GM13977 (cell line): ENCODE results near the gene GFRA4.

Experiments used
- DNase-seq: peaks from one replicate; pipeline ENCODE4 v3.0.0; 2012; ENCODE audit warnings: low spot score
- in situ Hi-C: fragments of 300-500 bp; cut with MboI; formaldehyde crosslinking; loops from one replicate; pipeline ENCODE4 v1.12.0; 2022; ENCODE audit warnings: low sequenced_read_pairs, low pct_unique_long_range_greater_than_20kb, mixed read lengths, inconsistent platforms; ENCODE audit not compliant: unreplicated experiment
- TF ChIP-seq, protein P1 (sequence below): IDR thresholded peaks from 2 replicates; pipeline ENCODE4 v1.5.1; 2012; ENCODE audit warnings: mild to moderate bottlenecking, control low read depth; ENCODE audit not compliant: insufficient read depth; ENCODE audit errors: extremely low read depth, missing control alignments

Gene GFRA4

DNA sequence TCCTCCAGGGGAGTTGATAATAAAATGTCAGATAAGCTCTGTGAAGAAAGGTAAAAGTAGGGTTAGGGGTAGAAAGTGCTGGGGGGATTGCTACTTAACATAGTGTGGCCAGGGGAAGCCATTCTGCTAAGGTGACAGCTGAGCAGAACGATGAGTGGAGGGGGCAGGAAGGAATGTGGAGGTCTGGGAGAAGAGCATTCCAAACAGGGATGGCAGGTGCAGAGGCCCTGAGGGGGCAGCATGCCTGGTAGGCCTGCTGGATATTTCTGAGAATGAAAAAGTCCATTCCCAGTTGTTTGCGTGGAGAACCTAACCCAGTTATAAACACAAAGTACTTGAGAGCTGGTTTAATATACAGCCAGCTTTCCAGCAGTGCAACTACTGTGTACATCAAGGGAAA lies 9.3 kb downstream of the GFRA4 start:
- no peak for DNase-seq
- in situ Hi-C loops = no loop called here
- TF ChIP-seq, protein P1, sequence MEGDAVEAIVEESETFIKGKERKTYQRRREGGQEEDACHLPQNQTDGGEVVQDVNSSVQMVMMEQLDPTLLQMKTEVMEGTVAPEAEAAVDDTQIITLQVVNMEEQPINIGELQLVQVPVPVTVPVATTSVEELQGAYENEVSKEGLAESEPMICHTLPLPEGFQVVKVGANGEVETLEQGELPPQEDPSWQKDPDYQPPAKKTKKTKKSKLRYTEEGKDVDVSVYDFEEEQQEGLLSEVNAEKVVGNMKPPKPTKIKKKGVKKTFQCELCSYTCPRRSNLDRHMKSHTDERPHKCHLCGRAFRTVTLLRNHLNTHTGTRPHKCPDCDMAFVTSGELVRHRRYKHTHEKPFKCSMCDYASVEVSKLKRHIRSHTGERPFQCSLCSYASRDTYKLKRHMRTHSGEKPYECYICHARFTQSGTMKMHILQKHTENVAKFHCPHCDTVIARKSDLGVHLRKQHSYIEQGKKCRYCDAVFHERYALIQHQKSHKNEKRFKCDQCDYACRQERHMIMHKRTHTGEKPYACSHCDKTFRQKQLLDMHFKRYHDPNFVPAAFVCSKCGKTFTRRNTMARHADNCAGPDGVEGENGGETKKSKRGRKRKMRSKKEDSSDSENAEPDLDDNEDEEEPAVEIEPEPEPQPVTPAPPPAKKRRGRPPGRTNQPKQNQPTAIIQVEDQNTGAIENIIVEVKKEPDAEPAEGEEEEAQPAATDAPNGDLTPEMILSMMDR = no peak

DNA sequence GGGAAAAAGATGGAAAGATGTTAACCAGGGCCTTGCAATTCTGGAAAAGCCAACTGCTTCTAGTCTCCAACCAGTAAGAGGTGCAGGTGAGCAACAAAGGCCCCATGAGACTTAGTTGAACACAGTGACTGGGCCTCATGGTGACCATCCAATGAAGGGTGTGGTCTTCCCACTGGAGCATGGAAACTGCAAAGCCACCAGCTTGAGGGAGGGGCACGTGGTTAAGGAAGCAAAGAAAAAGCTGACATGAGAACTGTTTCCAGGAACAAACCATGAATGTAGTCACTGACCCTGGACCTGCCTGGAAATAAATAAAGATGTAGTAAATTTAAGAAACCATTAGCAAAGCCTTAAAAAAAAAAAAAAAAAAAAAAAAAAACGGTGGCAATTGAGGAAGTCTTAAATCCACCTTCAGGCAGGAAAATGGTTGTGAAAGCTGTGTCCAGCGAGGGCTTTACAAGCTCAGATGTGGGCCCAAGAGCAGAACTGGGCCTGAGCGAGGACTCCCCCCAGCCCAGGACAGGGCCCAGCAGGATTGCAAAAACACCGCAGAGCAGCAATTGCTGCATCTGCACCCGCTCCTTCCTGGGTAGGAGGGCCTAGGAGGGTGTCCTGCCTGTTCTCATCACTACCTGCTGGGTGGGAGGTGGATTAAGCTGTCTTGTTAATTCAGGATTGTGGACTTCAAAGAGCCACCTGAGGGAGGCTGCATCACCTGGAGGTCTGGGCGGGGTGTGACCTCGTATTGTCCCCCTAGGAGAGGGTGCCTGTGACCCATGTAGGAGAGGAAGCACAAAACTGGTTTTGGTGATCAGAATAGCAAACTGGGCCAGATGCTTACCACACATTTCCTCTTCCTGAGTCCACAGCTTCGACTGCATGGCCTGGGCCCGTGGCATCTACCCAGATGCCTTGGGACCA lies 10.3 kb downstream of the GFRA4 start:
- in situ Hi-C loops = no loop called here
- DNase-seq = no peak
- TF ChIP-seq, protein P1 = no peak

DNA sequence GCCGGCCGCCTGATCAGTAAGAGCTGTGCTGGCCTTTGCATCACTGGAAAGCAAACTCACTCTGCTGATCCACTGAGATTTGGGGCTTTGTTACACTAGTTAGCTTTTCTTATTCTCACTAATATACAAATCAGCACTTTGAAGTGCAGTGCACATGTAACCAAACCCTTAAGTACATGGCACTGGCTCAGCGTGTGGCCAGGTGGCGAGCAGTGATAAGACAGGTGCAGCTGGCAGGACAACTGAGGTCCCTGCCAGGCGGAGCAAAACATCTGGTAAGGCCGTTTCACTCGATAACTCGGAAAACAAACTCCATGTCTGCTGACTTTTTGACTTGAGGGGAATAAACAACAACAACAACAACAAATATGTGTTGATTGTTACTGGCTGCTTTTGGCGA lies 11.0 kb downstream of the GFRA4 start:
- in situ Hi-C loops = no loop called here
- no peak for DNase-seq
- TF ChIP-seq, protein P1 = no peak

DNA sequence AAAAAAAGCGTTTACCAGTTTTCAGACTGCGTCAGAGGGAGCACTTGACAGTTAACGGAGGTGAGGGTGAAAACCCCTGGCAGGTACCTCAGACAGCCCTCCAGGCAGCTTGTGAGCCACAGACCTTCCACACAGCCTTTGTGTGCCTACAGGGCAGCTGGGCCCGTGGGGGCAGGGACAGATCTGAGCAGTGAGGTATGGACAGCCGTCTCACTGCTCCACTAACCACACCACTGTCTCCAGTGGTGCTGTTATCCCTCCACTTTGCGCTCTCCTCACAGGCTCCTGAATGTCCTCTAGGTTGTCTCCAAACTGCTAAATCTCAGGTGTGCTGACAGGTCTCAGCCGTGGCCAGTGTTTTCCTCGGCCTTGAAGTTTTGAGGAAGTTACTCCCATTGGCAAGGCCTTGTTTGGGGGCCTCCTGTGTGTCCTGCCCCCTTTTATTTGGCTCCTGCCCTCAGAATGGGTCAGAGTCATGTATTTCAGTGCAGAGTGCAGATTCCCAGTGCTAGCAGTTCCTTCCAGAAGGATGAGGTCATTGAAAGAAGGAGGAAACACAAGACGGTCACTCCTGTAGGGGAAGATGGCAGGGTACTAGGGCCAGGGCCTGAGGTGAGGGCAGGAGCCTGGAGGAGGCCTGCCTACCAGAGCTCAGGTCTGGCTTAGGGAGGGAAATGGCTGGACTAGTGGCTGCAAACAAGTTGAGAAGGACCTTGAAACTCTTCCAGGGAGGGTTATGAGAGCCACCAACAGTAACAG lies 11.8 kb downstream of the GFRA4 start:
- no peak for DNase-seq

DNA sequence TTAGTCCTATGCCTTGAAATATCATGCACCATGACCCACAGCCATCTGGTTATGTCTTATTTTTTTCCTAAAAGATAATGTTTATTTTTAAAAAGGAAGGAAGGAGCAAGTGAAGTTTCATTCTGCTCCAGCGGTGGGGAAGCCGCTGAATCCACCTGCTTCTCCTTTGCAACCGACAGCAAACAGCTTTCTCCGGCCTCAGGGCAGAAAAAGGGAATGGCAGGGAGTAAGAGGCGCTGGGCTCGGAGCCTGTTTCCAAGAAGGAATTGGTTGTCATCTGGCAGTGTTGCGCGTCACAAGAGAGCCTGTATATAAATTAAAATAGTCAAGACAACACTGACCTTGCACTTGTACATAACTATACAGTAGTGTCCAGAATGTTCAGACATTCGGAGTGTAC lies 14.2 kb downstream of the GFRA4 start:
- DNase-seq = no peak
- TF ChIP-seq, protein P1 = no peak
- in situ Hi-C loops = no loop called here

More for the DNA sequence above, 11.8 kb downstream of the GFRA4 start:
- TF ChIP-seq, protein P1 = no peak
- in situ Hi-C loops = no loop called here

DNA sequence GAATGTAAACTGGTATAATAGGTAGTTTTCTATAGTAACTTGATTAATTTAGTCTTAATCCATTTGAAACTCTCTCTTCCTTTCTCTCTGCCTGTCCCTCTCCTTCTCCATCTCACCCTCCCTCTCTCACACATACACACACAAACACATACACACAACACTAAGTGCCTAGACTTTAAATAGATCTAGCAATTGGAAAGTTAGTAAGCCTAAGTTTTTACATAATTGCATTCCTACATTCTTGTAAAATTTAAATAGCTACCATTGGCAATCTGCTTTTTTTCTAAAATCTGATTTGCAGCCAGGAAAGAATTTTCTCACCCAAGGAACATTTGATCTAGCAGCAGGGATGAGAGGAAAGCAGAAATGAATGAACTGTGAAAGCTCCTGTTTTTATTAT lies 15.7 kb downstream of the GFRA4 start:
- in situ Hi-C loops = no loop called here
- TF ChIP-seq, protein P1 = no peak
- no peak for DNase-seq
